Urothelium cell line (cell line): Measurements from ENCODE around the gene PANK1.

Experiments
- DNase-seq: peaks from one replicate; pipeline ENCODE4 v3.0.0; 2011; ENCODE audit warnings: low spot score, mixed read lengths
- FAIRE-seq: peaks from 2 replicates; lab custom pipeline; 2011; peaks lifted over from hg19 to GRCh38; lab: Jason Lieb, UNC

Gene PANK1

DNA sequence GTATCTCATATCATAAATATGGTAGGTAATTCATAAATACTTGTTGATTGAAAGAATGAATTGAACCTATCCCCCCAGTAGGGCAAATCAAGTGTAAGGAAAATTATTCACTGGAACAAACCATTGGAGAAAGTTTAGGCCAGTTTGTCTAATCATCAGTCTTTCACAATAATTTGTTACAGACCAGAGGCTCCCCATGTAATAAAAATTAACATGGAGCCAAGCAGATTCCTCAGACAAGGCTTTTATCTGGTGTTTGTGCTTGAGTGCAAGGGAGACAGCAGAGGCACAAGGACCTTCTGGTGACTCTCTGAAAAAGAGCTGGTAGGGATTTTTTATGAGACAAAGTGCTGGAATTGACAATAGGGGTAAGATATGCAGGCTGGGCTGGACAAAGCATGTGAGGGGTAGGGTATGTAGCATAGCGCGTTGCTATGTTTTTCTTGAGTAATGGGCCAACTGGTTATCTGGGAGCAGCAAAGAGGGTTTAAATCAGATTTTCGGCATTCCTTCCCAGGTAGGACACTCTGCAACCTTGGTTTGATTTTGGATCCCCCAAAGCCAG is 7.8 kb upstream of the PANK1 start:
- DNase-seq (peak; percentile 10), FAIRE-seq (no peak)

DNA sequence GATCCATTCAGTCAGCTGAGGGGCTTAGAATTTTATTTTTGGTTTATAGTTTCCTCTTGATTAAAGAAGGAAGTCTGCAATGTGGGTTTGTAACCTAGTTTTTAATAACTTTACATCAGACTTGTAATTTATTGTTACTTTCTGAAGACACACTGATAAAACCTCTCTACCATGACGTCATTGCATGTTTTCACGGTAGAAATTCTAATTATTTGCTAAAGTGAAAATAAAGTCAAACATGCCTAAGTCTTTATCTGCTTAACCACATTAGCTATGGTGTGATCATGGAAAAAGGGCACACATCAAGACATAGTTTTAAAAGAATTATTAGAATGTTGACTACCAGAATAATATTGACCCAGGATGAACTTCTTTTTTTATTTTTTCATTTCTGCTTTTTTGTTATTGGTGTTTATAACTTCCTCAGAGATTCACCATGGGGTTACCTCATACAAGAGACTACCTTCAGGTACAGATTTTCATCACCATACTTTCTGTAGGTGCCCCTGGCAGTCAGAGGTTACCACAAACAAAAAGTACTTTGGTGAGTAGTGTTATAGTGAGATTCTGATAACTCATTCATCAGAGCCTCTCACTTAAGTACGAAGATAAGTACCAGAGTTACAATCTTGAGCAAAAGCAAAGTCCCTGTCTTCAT is 7.0 kb upstream of the PANK1 start:
- DNase-seq (no peak), FAIRE-seq (no peak)

DNA sequence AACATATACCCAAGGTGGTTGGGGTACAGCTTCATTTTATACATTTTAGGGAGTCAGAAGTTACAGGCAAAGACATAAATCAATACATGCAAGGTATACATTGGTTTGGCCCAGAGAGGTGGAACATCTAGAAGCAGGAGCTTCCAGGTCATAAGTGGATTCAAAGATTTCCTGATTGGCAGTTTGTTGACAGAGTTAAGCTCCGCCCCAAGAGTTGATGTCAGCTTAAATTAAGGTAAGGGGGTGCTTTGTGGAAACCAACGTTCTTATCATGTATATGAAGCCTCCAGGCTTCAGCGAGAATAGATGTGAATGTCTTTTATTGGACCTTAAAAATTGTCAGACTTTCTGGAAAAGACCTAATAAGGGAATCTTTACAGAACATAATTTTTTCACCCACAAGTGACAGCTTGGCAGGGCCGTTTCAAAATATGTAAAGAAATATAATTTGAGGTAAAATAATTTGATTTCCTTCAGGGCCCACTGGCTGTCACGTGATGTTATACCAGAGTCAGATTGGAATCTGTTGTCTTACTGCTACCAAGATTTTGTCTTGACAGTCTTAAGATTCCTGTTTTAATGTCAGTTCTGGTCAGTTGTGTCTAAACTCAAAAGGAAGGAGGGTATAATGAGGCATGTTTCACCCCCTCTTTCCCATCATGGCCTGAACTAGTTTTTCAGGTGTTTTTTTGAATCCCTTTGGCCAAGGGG is 6.3 kb upstream of the PANK1 start:
- DNase-seq = no peak
- no peak for FAIRE-seq

DNA sequence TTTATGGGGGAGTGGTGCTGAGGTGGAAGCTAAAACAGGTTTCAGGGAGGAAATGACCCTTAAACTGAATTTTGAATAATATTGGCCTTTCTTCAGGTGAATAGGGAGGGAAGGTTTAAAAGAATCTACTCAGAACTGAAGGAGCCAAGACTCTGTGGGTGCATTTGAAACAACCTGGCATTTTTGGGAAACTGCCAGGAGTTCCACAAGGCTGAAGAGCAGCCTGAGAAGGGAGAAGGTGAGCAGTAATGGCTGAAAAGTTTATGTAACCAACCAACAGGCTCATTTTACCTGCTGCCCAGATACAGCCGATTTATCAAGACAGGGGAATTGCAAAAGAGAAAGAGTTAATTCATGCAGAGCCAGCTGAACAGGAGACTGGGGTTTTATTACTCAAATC is 4.0 kb upstream of the PANK1 start:
- DNase-seq (no peak), FAIRE-seq (no peak)

DNA sequence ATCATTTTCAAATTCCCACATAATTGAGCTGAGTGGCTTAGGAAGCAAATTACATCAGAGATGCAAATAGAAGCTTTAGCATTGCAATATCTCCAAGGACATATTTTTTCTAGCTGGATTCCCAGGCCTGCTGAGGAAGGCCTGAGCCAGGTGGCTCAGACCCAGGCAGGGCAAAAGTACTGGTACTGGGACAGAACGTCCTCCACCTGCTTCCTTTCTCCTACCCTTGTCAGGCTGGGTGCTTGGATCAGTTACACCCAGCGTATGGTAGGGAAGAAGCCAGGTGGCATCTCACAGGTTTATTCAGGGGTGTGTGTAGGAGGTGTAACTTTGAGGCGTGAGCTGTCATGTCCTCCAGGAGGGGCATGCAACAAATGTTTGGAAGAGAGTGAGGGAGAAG is 3.0 kb upstream of the PANK1 start:
- FAIRE-seq = no peak
- no peak for DNase-seq

DNA sequence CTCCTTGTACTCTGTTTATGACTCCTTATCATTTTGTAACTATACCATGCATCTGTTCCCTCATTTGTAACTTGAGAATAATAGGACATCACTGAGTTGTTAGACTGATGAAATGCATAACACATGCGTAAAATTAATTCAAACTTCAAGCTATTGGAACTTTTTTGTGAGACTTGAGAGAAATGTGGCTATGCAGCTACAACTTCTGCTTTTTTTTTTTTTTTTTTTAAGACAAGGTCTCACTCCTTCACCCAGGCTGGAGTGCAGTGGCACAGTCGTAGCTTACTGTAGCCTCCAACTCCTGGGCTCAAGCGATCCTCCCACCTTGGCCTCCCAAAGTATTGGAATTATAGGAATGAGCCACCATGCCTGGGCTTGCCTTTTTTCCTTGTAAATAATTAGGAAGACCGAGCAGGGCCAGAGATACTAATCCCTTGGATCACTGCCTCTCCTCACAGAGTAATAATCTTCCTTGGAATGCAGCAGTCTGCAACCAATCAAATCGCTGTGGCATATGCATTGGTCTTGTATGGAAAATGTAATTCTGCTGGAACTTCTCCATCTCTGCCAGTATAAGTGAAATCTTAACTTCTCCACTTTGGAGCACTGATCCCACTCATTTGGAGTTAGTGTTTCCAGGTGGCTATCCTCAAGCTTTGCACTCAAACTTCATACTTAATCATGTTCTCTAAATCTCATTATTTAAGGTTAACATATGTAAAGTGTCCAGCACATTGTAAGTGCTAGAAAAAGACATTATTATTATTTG is 2.0 kb upstream of the PANK1 start:
- DNase-seq (no peak), FAIRE-seq (no peak)

DNA sequence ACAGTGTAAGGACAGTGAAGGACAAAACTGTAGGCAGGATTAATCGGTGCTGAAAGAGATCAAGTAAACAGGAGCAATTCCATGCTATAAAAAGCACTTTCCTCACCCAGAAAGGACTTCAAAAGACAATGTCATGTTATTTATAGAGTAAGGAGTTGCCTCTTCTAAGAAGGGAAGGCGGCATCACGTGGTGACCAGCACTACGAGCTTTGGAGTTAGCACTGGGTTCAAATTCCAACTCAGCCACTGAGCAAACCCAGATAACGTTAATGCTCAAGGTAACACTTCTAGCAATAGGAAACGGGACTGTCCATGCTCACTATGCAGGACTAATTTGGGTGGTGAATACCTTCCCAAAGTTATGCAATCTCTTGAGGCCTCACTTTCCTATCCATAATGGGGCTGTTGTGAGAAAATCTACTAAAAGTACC is 715 bp upstream of the PANK1 start:
- no peak for DNase-seq
- FAIRE-seq = no peak

DNA sequence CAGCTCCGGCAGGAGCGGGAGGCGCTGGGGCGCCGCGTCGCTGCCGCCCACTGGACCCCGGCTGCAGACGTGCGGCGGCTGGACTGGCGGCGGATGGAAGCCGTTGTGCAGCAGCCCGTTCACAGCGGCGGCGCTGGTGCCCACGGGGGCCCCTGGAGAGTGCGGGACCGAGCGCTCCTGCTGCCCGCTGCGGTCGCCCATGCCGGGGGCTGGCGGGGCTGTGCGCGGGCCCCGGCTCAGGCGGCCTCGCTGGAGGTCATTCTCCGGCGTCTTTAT is 413 bp downstream of the PANK1 start:
- peak; percentile 35 for DNase-seq
- FAIRE-seq = no peak

DNA sequence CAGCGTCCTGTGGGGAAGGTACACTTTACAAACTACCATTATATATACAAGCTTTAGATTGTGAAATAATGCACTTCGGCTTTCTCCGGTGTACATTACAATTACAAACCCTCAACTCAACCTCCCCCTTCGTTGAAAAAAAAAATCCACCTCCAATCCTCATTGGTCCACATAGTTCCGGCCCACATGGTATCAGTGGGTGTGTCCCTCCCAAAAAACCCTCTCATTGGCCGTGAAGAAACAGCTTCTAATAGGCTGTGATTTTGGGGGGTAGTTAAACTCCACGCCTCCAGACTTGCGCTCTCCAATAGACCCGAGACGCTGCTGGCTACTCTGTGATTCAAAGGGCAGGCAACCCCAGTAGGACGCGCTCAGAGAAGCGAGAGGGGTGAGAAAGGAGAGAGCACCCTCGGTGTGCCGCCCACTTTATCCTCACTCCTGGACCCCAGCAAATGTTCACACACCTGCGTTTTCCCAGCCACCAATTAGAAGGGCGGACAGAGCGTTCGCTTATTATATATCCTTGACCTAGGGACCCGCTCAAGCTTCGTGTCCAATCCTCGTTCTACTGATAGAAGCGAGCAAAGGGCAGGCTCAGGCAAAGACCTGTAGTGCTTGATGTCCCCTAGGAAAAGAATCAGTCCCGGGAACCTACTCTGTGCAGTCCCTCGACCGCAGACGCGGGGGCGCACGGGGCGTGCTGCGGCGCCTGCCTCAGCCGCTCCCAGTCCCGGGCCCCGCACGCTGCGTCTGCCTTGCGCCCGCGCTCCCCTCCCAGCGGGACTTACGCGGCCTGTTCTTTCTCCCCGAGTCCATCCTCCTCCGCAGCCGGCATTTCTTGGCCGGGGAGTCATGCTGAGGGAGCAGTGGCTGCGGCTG is 991 bp downstream of the PANK1 start:
- no peak for FAIRE-seq
- peak; percentile 89 for DNase-seq

DNA sequence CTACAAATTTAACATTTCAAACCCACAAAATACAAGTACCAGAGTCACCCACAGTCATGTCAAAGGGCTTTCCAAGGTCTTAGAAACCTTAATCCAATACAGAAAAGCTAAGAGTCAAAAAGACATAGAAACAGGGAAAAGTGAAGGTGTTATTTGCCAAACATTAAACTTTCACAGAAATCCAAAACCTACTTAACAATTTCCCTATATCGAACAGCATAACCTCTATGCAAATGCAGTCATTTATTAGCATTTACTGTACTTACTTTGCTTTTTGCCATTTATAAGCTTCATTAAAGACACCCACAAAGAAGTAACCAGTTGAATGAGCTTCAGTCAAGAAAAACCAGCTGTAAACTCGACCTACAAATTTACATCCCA is 1.6 kb downstream of the PANK1 start:
- FAIRE-seq (no peak), DNase-seq (no peak)

DNA sequence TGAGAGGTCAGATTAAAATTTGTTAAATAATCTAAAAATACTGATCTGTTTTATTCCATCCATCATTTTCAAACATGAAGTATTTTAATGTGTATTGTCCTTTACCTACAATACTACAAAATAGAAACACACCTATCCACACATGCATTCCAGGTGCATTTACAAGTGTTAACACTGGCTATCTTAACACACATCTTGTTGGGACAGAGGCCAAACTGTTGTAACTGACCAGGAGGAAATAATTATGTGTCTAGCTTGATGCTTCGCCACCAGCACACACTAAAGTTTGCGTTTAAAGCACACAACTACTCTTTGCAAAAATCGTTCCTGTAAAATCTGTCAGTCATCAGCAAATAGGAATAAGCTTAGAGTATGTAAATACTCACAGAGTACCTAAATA is 2.8 kb downstream of the PANK1 start:
- FAIRE-seq (no peak), DNase-seq (no peak)

DNA sequence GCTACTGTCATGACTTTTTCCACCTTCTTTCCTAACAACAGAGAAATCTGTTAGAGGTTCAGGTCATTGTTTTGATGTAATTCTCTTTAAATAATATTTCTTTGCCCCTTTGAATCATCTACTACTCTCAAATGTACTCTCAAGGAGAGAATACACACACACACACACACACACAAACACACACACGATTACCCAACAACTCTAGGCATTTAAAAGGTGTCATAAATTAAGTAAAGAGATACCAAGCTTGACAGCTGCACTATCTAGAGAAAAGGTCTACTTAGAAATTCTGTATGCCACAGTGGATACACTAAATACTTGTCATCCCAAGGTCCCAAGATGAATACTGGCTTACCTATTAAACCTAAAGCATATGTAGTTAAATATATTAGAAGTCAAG is 4.8 kb downstream of the PANK1 start:
- no peak for FAIRE-seq
- DNase-seq = no peak

DNA sequence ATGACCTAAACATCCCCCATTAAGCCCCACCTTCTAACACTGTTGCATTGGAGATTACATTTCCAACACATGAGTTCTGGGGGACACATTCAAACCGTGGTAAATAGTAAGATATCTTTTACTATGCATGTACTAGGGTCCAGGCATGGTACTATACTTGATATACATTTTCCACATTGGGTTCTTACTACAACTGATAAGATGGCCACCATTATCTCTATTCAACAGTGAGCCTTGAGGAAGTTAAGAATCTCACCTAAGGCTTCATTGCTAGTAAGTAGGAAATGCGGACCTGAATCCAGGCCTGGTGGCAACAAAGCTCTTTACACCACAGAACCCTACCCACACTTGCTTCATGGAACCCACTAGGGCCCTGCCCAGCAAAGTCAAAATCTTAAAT is 5.7 kb downstream of the PANK1 start:
- no peak for FAIRE-seq
- no peak for DNase-seq

DNA sequence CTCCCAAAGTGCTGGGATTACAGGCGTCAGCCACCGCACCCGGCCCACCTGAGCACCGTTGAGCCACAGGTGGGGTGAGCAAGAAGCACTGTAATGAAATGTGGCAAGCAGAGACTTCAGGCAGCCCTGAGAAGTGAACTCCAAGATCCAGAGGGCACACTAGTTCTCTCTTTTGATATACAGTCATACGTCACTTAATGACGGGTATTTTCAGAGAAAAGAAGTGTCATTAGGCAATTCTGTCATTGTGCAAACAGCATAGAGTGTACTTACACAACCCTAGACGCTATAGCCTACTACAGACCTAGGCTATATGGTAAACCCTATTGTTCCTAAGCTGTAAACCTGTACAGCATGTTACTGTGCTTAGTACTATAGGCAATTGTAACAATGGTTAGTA is 7.9 kb downstream of the PANK1 start:
- no peak for DNase-seq
- no peak for FAIRE-seq

DNA sequence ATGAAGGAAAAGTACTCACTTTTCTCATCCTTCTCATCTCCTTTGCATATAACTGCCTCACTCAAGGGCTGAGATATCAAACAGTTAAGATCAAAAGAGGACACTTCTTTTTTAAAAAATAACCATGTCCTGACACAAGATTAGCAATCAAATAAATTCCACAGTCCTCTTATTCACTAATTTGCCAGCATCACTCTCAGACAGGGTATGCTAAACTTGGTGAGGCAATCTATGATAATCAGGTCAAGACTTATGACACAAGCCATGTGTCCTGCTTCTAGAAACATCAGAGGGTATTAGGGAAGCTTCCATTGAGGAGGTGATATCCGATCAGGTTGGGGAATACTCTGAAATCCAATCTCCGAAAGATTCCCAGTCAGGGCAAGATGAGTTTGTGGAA is 10.4 kb downstream of the PANK1 start:
- FAIRE-seq (no peak), DNase-seq (no peak)

DNA sequence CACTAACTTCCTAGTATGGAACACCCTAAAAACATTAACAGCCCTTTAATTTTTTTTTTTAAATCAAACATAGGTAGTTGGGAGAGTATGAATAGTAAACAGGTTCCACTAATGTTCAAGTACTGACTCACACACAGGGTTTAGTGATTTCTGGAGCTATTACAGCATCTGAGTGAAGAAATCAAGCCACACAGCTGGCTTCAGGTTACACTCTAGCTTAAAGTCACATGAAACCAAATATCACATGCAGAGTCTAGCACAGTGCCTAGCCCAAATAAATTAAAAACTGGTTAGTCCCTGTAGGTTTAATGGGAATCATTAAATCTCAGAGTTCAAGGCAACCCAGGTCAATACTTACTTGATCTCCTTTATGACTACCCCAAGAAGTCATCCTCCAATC is 11.6 kb downstream of the PANK1 start:
- DNase-seq (no peak), FAIRE-seq (no peak)

DNA sequence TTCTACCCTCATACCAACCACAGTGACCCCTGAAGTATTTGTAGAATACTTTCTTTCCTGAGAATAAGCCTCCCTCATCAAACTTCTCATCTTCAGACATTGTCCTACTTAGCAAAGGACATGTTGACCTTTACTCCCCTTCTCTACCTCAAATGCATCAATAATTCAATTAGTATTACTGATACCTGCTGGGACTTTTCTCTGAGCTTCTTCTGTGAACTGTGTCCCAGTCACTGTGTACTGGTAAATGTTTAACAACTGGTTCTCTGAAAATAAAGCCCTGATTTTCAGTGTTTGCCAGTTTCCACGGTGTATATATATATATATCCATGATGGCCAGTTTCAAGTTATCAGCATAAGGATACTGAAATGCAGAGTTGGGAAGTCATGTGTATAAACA is 12.2 kb downstream of the PANK1 start:
- no peak for DNase-seq
- FAIRE-seq = no peak

DNA sequence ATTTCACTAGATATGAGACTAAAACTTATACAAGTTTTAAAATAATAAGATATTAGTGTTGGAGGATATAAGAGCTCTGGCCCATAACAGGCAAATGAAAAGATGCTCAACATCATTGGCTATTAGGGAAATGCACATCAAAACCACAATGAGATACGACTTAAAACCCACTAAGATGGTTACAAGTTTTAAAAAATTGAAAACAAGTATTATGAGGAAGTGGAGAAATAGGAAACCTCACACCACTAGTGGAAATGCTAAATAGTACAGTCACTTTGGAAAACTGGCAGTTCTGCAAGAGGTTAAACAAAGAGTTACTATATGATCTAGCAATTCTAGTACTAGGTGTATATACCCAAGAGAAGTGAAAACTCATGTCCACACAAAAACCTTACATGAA is 17.2 kb downstream of the PANK1 start:
- no peak for FAIRE-seq
- DNase-seq = no peak

DNA sequence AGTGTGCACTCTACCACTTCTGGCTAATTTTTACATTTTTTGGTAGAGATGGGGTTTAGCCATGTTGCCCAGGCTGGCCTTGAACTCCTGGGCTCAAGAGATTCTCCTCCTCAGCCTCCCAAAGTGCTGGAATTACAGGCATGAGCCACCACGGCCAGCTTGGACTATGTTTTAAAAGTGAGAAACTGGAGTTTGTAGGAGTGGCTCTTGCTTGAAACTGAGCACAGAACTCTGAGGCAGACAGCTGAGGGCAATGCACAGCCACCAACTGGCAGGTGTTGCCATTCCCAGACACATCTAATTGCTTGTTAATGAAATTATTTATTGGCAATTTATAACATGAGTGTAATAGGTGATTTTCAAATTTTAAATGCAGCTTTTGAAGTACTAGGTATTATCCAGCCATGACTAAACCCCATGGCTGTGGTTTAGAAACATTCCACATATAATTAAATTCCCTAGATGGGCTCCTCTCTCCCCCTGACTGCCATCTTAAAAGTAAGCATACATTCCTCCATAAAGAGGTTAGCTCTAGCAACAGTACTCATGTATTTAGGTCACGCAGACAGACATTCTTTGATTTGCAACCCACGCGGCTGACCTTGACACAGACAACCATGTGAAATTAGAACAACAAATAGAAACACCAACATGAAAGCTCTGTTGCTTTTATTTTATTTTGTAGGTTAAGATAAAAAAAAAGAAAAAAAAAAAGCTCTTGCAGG is 19.8 kb downstream of the PANK1 start:
- DNase-seq = no peak
- FAIRE-seq = no peak

DNA sequence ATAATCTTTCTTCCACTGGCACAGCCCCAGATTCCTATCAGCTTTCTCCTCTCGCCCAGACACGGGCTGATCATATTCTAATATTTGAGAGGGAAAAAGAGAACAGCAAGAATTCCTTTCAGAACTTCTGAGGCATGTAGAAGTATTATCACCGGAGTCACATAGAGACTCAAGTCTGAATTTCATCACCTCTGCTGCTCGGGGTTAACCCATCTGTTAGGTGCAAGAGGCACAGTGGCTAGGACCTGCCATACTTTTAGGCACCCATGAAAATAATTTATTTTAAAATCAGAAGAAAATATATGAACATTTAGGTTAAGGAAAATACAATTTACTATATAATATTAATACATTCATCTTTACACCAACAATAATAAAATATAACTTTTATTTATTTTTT is 21.0 kb downstream of the PANK1 start:
- DNase-seq (no peak), FAIRE-seq (no peak)
